Brain microvascular endothelial cell (primary cell): ENCODE measurements around the gene GAREM2.

Experiments
- DNase-seq: peaks from one replicate; pipeline ENCODE4 v3.0.0-alpha.2; 2020
- H3K27ac ChIP-seq: fragments of 250-450 bp; sonication (Bioruptor Pico); 2 replicates; pipeline ENCODE4 v1.5.1; 2020; ENCODE audit warnings: mild to moderate bottlenecking, moderate library complexity
- H3K27me3 ChIP-seq: fragments of 250-450 bp; sonication (Bioruptor Pico); replicated peaks from 2 replicates; pipeline ENCODE4 v1.5.1; 2020; ENCODE audit warnings: mild to moderate bottlenecking
- H3K36me3 ChIP-seq: fragments of 250-450 bp; sonication (Bioruptor Pico); replicated peaks from 2 replicates; pipeline ENCODE4 v1.5.1; 2020; ENCODE audit warnings: mild to moderate bottlenecking
- H3K4me3 ChIP-seq: 2 replicates; pipeline ENCODE4 v1.5.1; 2011; ENCODE audit warnings: low read depth, mild to moderate bottlenecking, control low read depth, low read length, moderate library complexity
- CTCF ChIP-seq: IDR thresholded peaks from 2 replicates; pipeline ENCODE4 v1.5.1; 2011; ENCODE audit warnings: low read depth, mild to moderate bottlenecking, moderate library complexity, low read length, control low read depth, inconsistent platforms; ENCODE audit errors: missing control alignments
- in situ Hi-C: cut with HindIII; loops from 2 replicates; pipeline ENCODE4 v1.10.0; 2017; ENCODE audit warnings: low sequenced_read_pairs, low pct_ligation_motif_present

The GAREM2 gene

GRCh38 chr2:26136451-26136850 lies 36.4 kb upstream of the GAREM2 start:
- Histone ChIP-seq H3K27me3 (no peaks in the 10 kb centered on the region), H3K36me3 (no peaks in the 10 kb centered on the region), H3K27ac (no peak overlapping the region), H3K4me3 (no peak overlapping the region)
- in situ Hi-C loops = loop anchor here (25.0 kb wide), 1 partner anchor 149 kb away; the partner anchor contains the start of gene KIF3C
- TF ChIP-seq CTCF = no peak
- DNase-seq = no peak

- no peak for DNase-seq
- Histone ChIP-seq H3K4me3 (no peak overlapping the region), H3K27me3 (no peaks in the 10 kb centered on the region), H3K27ac (no peak overlapping the region), H3K36me3 (no peaks in the 10 kb centered on the region)
- no peak for TF ChIP-seq CTCF
- in situ Hi-C loops = loop anchor here (25.0 kb wide), 1 partner anchor 152 kb away; the partner anchor contains the start of gene KIF3C
These were observed 33.4 kb upstream of the GAREM2 start for GRCh38 chr2:26139269-26140183.

- H3K36me3 ChIP-seq = no peaks in the 10 kb centered on the region
- no peak for DNase-seq
- in situ Hi-C loops = loop anchor here (25.0 kb wide), 1 partner anchor 154 kb away; the partner anchor contains the start of gene KIF3C
- no peaks in the 10 kb centered on the region for H3K27me3 ChIP-seq
- no peak overlapping the region for H3K27ac ChIP-seq
- no peak overlapping the region for H3K4me3 ChIP-seq
- no peak for TF ChIP-seq CTCF
These were observed 31.6 kb upstream of the GAREM2 start for GRCh38 chr2:26141145-26141769.

GRCh38 chr2:26144031-26144430 lies 28.9 kb upstream of the GAREM2 start:
- no peak for TF ChIP-seq CTCF
- no peak for DNase-seq
- H3K36me3 ChIP-seq = no peaks in the 10 kb centered on the region
- H3K4me3 ChIP-seq = no peak overlapping the region
- no peaks in the 10 kb centered on the region for H3K27me3 ChIP-seq
- H3K27ac ChIP-seq = no peak overlapping the region
- in situ Hi-C loops = loop anchor here (25.0 kb wide), 1 partner anchor 157 kb away; the partner anchor contains the start of gene KIF3C

- no peak overlapping the region for H3K27ac ChIP-seq
- no peaks in the 10 kb centered on the region for H3K27me3 ChIP-seq
- in situ Hi-C loops = loop anchor here (25.0 kb wide), 1 partner anchor 158 kb away; the partner anchor contains the start of gene KIF3C
- peak; percentile 39 for DNase-seq
- peak; percentile 81 for TF ChIP-seq CTCF
- H3K36me3 ChIP-seq = no peaks in the 10 kb centered on the region
- no peak overlapping the region for H3K4me3 ChIP-seq
These were observed 27.8 kb upstream of the GAREM2 start for GRCh38 chr2:26144953-26145680.
